ENCODE measurements around the gene ITFG1. TPM values are rescaled to one million over a fixed set of nuclear protein-coding genes. Genes with fewer than 3 reads are reported as not detected.

Gene ITFG1
- total RNA-seq: 10 to 100 TPM; 50.2 to 53.2 TPM
- long read RNA-seq, transcript ITFG1-201 (18 exons, 3,400 nt): major isoform, 169 of 200 reads
- long read RNA-seq, partial matches to known transcripts: 14 of 200 reads
- long read RNA-seq, other reads (novel, unspliced or antisense): 17 of 200 reads

DNA sequence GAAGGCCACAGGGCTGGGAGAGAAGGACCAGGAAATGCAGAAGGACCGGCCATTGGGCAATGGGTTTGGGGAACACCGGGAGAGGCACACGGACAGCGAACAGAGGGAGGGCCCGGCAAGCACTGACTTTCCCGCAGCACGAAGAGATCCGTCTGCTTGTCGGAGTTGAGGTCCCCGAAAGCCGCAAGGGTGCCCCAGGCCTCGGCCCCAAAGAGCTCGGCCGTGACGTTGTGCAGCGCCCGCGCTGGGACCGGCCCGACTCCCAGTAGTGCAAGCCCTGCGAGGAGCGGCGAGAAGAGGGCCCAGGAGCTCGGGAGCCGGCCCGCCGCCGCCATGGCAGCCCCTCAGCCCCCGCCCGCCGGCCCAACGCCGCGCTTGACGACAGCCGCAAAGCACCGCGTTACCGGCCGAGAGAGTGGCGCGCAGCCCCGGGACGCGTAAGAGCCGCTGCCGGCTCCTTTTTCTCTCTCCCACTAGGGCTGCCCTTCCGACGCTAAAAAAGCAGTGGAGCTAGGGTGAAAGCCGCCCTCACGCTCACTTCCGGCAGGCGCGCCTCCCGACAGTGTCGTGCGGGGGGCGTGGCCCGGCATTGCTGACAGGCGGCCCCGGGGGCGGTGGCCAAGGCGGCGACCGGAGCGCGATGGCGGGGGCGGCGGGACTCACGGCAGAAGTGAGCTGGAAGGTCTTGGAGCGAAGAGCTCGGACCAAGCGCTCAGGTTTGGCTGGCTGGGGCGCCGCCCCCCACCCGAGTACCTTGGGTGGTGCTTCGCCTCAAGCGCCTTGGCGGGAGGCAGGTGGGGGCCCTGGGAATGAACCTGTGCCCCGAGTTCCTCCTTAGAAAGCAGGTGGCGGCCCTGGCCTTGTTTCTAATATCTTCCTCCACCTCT is at the start of gene ITFG1, which contains the start of gene PHKB:
Gene ITFG1 (minus strand): TSS at position 353 of the 887 bp plus-strand sequence. CDS start 18 bp downstream, at position 335.
Gene PHKB (plus strand): TSS at position 621 of the 887 bp plus-strand sequence. CDS start 20 bp downstream, at position 641.
- ATAC-seq (peak; percentile 96 to 97), DNase-seq (peak; percentile 95)
- intact Hi-C loops (cut with DNase I): loop anchor here in 1 of 2 donors (10.0 kb wide), 1 partner anchor 64 kb away; no protein-coding TSS in a partner anchor

DNA sequence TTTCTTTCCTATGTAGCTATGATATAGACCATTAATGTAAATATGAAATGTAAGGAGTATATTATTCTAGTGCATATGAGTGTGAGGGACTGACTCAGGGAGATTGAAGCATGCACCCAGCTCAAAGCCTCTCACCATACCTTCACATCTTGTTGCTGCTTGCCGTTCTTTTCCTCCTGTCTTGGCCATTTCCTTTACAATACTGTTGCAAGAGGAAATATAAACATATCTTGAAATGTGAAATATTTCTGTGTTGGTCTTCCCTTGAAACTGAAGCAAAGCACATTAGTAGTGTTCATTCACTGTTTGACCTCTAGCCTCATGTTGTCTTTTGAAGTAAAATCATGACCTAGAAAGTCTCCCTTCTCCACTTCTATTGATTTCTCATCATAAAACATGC is 46.8 kb upstream of the ITFG1 start:
- intact Hi-C loops (cut with DNase I): no loop called here
- no peak for DNase-seq
- ATAC-seq: no peak

DNA sequence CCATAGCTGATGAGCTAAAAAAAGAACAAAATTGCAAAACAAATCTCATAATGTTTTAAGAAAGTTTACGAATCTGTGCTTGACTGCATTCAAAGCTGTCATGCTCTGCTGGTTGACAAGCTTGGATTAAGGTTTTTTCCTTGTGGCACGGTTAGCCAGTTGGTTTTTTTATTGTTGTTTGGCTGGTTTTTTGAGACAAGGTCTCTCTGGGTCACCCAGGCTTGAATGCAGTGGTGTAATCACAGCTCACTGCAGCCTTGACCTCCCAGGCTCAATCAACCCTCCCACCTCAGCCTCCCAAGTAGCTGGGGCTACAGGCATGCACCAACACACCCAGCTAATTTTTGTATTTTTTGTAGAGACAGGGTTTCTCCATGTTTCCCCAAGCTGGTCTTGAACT is 45.9 kb upstream of the ITFG1 start:
- no peak for DNase-seq
- ATAC-seq: no peak
- intact Hi-C loops (cut with DNase I): no loop called here

DNA sequence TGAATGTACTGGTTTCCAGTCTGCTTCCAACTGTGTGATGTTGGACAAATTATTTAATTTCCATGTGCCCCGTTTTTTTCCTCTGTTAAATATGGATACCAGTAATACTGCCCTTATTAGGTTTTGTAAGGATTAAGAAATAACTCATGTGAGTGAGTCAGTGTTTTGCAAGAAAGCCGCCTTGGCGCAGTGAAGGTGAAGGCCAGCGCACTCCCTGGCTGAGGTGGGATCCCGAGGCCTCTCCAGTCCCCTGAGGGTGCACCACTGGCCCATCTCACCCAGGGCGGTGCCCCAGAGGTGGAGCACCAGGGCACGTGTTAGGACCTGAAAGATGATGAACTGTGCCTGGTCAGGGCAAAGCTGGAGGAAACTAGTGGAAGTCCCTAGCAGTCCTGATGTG is 43.7 kb upstream of the ITFG1 start:
- DNase-seq (no peak), ATAC-seq (no peak)
- intact Hi-C loops (cut with DNase I): no loop called here

DNA sequence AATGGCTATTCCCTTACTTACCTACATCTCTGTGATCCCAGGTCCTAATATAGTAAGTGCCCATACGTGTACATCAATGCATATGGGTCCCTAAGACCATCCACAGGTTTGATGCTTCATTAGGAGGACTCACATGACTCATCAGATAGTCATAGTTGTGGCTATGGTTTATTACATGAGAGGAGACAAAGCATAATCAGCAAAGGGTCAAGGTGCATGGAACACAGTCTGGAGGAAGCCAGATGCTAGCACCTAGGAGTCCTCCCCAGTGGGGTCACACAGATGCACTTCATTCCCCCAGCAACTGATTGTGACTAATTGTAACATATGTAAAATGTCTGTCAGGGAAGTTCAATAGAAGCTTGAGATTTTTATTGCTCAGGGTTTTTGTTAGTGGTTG is 43.1 kb upstream of the ITFG1 start:
- intact Hi-C loops (cut with DNase I): no loop called here
- no peak for DNase-seq
- ATAC-seq: no peak

DNA sequence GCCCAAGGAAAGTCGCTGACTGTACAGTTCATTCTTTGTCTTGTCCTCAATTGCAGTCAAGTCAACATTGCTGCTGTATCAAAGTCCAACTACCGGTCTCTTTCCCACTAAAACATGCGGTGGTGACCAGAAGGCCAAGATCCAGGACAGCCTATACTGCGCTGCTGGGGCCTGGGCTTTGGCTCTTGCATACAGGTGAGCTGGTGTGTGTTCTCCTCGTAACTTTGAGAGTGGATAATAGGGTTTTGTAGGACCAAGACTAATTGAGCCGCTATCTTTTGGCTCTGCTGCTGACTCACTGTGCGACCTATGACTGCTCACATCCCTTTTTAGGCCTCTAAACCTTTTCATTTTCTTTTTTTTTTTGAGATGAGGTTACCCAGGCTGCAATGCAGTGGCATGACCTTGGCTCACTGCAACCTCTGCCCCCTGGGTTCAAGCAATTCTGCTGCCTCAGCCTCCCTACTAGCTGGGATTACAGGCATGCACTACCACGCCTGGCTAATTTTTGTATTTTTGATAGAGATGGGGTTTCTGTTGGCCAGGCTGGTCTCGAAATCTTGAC is 38.9 kb upstream of the ITFG1 start:
- ATAC-seq: no peak
- no peak for DNase-seq
- intact Hi-C loops (cut with DNase I): no loop called here

DNA sequence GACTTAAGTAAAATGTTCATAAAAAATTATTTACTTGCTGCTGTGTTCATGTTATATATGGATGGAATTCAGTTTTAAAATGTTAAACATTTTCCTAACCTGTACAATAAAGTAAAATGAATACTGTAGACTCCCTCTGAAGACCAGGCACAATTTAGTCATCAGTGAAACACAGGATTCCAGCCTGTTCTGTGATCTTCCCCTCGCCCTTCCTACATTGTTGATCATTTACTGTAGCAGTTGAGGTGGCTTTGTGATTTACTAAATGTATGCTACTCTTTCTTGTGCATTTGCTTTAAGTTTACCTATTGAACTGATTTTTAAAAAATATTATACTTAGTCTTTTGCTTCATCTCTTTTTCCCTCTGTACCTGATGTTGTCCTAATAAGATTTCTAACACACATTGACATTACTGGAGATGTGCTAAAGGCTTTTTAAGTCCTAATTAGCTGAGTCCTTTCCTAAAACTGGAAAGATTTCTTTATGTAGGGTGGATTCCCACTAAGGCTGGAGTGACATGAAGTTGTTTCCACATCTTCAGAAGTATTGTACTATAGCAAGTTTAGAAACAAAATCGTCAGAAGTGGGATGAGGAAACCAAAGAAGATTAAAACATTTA is 38.3 kb upstream of the ITFG1 start:
- no peak for ATAC-seq
- DNase-seq: no peak
- intact Hi-C loops (cut with DNase I): no loop called here

DNA sequence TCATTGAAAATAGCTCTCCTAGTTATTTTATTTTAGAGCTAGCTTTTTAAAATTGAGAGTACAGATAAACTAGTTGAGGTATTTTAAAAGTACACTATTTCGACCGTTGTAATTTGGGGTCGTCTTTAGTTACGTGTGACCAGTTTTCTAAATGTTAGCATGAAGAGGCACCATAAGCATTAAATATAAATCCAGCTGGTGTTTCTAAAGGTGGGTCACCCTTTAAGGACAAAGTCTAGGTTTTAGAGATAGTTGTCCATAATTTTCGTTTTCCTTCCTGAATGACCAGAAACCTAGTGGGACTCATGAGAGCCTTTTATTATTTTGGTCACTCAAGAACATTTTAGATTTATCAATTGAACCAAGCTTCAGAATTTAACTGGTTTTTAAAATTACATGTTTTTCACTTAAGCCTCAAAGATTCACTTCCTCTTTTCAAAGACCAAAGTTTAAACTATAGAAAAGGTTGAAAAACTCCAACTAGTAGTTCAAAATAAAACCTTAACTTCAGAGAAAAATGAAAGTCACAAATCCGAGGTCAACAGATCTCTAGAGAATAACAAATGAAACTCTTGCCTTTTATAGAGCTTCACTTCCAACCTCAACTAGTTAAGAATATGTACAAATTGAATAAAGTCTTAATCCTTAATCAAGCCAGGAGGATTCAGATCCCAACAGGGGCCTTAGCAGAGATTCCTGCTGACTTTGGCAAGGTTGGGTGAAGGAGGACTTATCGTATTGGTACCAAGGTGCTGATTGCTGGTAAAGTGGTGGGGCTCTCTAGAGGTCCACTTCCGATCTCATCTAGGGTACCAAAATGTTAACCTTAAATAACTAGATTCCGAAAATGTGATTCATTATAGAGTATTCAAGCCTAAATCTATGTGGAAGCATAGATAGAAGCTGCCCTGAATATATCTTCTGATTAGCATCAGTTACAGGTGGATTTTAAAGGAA is 32.8 kb upstream of the ITFG1 start:
- no peak for ATAC-seq
- intact Hi-C loops (cut with DNase I): no loop called here
- no peak for DNase-seq

DNA sequence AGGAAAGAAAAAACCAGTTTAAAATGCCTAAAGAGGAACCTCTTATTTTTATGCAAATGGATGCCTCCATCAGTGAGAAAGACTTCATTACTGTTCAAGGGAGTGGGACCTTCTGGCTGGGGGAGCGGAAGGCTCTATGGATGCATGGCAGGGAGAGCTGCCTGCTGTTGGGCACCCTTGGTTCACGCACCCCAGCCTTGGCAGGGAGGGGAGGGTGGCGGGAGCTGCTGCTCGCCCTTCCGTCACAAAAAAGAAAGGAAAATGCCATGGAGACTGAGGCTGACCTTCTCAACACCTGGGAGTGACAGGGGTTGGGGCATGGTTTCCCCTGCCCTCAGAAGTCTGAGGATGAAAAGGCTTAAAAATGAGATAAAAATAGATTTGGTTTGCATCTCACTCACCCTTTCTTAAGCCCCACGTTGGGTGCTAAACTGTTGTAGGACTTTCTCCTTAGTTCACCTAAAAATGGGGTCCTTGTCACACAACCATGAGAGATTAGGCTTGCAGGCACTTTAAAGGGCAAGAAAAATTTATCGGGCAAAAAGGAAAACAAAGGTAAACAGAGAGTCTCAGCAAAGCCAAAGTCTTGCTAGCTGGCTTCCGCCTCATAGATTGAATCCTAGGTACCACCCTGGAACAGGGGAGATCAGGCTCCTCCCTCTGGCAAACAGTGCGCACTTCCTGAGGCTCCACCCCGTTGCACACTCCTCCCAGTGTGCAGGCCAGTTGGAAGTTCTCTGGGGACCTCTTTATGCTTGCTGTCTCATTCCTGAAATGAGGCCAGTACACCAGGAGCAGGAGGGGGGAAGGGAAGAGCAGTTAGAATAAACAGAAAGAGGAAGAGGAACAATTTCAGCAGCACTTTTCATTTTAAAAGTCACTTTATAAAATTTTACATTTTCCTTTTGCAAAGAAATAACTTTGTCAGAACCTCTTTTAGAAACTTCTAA is 31.8 kb upstream of the ITFG1 start:
- peak; percentile 99 to 100 for ATAC-seq
- peak; percentile 85 for DNase-seq
- intact Hi-C loops (cut with DNase I): no loop called here

DNA sequence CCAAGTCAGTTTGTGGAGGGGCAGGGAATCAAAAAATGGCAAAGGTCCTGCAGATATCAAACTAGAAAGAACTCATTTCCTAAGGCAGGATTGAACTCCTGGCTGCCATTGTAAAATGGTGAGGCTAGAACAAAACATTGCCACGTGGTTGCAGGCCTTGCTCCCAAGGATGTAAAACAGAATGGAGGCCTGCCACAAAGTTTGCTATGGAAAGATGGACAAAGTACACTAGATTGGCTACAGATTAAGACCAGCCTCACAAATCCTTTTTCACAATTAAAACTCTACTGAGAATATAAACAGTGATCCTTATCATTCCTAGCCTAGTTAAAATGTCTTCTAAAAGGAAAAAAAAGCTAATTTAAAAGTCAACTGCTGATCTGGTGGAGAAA is 31.2 kb upstream of the ITFG1 start:
- DNase-seq: no peak
- intact Hi-C loops (cut with DNase I): no loop called here
- no peak for ATAC-seq

DNA sequence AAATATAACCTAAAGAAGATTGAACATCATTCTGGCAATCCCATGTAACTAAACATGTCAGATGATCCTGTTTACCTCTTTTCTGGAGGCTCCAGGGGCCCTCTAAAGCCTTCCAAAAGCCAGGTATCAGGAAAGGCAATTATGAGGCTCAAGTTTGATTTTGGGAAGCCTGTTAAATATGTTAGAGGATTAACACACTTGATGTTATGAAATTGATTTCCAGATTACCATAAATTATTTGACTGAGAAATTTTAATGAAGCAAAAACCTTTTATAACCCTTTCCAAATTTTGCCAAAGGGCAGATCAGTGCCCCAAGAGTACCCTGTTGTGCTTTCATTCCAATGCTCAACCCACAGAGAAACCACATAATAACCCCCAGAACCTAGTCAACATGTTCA is 29.6 kb upstream of the ITFG1 start:
- ATAC-seq: no peak
- no peak for DNase-seq
- intact Hi-C loops (cut with DNase I): no loop called here

DNA sequence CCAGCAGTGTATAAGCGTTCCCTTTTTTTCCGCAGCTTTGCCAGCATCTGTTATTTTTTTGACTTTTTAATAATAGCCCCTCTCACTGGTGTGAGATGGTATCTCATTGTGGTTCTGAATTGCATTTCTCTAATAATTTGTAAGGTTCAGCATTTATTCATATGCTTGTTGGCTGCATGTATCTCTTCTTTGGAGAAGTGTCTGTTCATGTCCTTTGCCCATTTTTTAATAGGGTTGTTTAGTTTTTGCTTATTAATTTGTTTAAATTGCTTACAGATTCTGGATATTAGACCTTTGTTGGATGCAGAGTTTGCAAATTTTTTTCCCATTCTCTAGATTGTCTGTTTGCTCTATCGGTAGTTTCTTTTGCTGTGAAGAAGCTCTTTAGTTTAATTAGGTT is 27.2 kb upstream of the ITFG1 start:
- intact Hi-C loops (cut with DNase I): no loop called here
- ATAC-seq (no peak), DNase-seq (no peak)

DNA sequence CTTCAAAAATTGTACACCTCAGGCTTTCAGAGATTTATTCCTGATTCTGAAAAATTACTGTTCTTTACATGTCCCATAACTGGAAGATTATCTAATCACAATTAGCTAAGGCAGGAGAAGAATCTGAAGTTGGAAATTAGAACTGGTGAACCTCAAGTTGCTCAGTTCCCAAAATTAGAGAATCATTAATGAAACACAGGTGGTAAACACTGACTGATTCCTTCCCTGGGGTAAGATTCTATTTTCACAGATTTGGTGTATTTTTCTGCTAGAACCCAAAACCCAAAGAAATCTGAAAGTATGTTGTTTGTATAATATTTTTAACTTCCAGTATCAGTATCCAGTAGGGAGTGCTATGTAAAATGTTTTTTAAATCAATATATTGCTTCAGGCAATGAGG is 26.0 kb upstream of the ITFG1 start:
- DNase-seq: no peak
- ATAC-seq: no peak
- intact Hi-C loops (cut with DNase I): no loop called here

DNA sequence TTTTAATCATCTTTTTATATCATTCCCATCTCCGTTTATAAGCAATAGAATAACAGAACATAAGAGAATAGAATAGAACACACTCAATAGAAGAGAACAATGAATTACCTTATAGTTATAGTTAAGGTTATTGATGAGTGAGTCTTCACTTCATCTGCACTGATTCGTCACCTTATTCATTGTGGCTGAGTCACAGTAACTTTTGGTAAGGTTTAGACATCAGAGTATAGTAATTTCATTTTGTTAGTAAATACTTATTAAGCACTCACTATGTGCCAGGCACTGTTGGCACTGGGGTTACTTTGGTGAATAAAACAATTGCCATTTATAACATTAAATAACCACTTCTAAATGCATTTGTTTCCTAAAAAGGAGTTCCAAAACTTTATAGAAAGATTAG is 22.8 kb upstream of the ITFG1 start:
- no peak for ATAC-seq
- intact Hi-C loops (cut with DNase I): no loop called here
- no peak for DNase-seq

DNA sequence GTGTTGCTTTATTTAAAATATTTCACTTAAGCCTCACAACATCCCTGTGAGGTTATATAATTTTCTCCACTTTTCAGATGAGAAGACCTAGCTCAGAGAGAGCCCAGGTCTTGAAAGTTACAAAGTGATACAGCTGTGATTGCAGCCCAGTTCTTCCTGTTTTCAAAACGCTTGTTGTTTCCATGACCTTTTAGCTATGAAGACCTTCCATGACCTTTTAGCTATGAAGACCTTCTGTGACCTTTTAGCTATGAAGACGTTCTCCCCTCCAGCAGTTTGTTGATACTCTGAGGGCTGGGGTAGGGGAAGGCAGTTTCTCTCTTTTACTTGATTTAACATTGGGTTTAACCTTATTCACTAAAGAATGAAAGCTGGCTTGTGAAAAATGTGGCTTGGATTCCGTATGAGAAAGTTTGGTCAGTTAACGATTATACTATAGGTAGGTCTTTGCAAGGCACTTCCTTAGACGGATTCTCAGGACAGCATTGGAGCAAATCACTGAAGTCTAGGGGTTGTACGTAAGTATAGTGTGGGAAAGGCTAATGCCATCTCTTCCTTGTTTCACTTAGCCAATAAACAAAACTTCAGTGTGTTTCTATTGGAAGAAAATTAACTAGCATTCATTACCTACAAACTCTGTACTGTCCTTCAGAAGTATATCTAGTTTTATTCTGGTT is 21.0 kb upstream of the ITFG1 start:
- ATAC-seq (no peak), DNase-seq (no peak)
- intact Hi-C loops (cut with DNase I): no loop called here

DNA sequence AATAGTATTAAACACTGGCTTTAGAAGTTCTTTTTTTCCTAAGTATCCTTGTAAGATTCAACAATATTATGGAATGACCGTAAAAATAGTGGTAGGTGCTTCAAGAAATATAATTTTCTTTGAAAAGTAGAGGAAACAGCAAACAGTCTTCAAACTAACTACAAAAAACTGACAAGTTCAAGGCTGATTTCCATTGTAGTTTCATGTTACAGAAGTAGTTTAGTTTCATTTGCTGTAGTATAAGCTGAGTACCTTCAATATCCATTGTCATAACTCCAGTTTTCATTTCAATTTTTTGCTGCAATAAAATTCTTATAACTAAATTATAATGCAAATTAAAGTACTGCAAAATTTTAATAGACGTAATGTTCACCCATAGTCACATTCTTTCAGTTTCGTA is 19.5 kb upstream of the ITFG1 start:
- ATAC-seq: no peak
- DNase-seq: no peak
- intact Hi-C loops (cut with DNase I): no loop called here

DNA sequence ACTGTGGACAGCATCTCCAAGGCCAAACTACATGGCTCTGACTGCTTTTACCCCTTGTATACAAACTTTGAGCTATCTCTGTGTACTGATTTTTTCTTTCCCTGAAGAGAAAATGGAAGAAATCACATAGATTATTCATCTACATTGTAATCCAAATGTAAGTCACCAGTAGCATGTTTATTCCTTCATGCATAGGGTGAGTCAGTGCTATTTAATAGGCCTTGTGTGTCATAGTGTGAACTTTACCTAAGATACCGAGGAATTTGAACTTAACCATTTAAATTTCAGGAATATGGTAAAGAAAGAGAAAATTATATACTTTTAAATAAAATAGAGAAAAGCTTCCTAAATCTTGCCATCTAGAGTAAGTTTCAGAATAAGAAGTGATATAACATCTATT is 16.8 kb upstream of the ITFG1 start:
- ATAC-seq: no peak
- intact Hi-C loops (cut with DNase I): no loop called here
- DNase-seq: no peak
